ENCODE data around the gene MRPL17.

GRCh38 chr11:6674219-6674597 lies 8.9 kb downstream of the MRPL17 start:
- TF ChIP-seq CTCF (IDR thresholded peaks at IDR 0.05), result no peak
- no peak for TF ChIP-seq E2F4 (CRISPR knock-in tag; IDR thresholded peaks at IDR 0.05; ENCODE audit: borderline replicate concordance, low read depth)
